ENCODE data around the gene PCDHGA12. TPM values are rescaled to one million over a fixed set of nuclear protein-coding genes. Genes with fewer than 3 reads are reported as not detected.

PCDHGA12 gene
- total RNA-seq, 1 donor from 2014 or later, result 6.5 TPM

Other genes starting within 250 kb of the PCDHGA12 start
- gene PCDHB16, start 248.1 kb upstream of the PCDHGA12 start, total RNA-seq, result 2.5 TPM
- gene PCDHB9, start 243.3 kb upstream of the PCDHGA12 start, total RNA-seq, result 1.3 TPM
- gene PCDHB10, start 238.2 kb upstream of the PCDHGA12 start, total RNA-seq, result 0.84 TPM
- gene PCDHB11, start 230.9 kb upstream of the PCDHGA12 start, total RNA-seq, result 0.81 TPM
- 1.3 TPM for gene PCDHB12, start 221.8 kb upstream of the PCDHGA12 start, total RNA-seq
- gene PCDHB13, start 216.6 kb upstream of the PCDHGA12 start, total RNA-seq, result 2.6 TPM
- 4.1 TPM for gene PCDHB14, start 207.2 kb upstream of the PCDHGA12 start, total RNA-seq
- 5.8 TPM for gene PCDHB15, start 185.1 kb upstream of the PCDHGA12 start, total RNA-seq
- gene SLC25A2, start 126.5 kb upstream of the PCDHGA12 start, total RNA-seq, result not detected
- 101 TPM for gene TAF7, start 109.7 kb upstream of the PCDHGA12 start, total RNA-seq
- gene PCDHGA1, start 100.0 kb upstream of the PCDHGA12 start, total RNA-seq, result 3.2 TPM
- 6.2 TPM for gene PCDHGA2, start 91.7 kb upstream of the PCDHGA12 start, total RNA-seq
- gene PCDHGA3, start 86.7 kb upstream of the PCDHGA12 start, total RNA-seq, result 9.8 TPM
- gene PCDHGB1, start 80.4 kb upstream of the PCDHGA12 start, total RNA-seq, result 6.7 TPM
- 7.8 TPM for gene PCDHGA4, start 75.5 kb upstream of the PCDHGA12 start, total RNA-seq
- gene PCDHGB2, start 70.5 kb upstream of the PCDHGA12 start, total RNA-seq, result 8.3 TPM
- gene PCDHGA5, start 66.3 kb upstream of the PCDHGA12 start, total RNA-seq, result 5.7 TPM
- gene PCDHGB3, start 60.3 kb upstream of the PCDHGA12 start, total RNA-seq, result 7.3 TPM
- gene PCDHGA6, start 56.6 kb upstream of the PCDHGA12 start, total RNA-seq, result 6.0 TPM
- gene PCDHGA7, start 47.8 kb upstream of the PCDHGA12 start, total RNA-seq, result 7.2 TPM
- 4.6 TPM for gene PCDHGB4, start 42.8 kb upstream of the PCDHGA12 start, total RNA-seq
- gene PCDHGA8, start 37.9 kb upstream of the PCDHGA12 start, total RNA-seq, result 9.7 TPM
- 6.1 TPM for gene PCDHGB5, start 32.6 kb upstream of the PCDHGA12 start, total RNA-seq
- 4.2 TPM for gene PCDHGA9, start 27.7 kb upstream of the PCDHGA12 start, total RNA-seq
- gene PCDHGB6, start 22.5 kb upstream of the PCDHGA12 start, total RNA-seq, result 5.9 TPM
- 4.1 TPM for gene PCDHGA10, start 17.5 kb upstream of the PCDHGA12 start, total RNA-seq
- gene PCDHGB7, start 12.8 kb upstream of the PCDHGA12 start, total RNA-seq, result 8.6 TPM
- 4.5 TPM for gene PCDHGA11, start 9.5 kb upstream of the PCDHGA12 start, total RNA-seq
- 22.5 TPM for gene PCDHGC3, start 45.5 kb downstream of the PCDHGA12 start, total RNA-seq
- 2.4 TPM for gene PCDHGC4, start 54.5 kb downstream of the PCDHGA12 start, total RNA-seq
- gene PCDHGC5, start 58.6 kb downstream of the PCDHGA12 start, total RNA-seq, result 2.4 TPM
- 36.1 TPM for gene DIAPH1, start 188.5 kb downstream of the PCDHGA12 start, total RNA-seq
- 29.9 TPM for gene HDAC3, start 206.3 kb downstream of the PCDHGA12 start, total RNA-seq
- gene RELL2, start 206.5 kb downstream of the PCDHGA12 start, total RNA-seq, result 0.78 TPM
- 4.5 TPM for gene FCHSD1, start 220.9 kb downstream of the PCDHGA12 start, total RNA-seq